HCT116 (cell line): Measurements from ENCODE around the gene DDX10. TPM values are rescaled to one million over a fixed set of nuclear protein-coding genes. Genes with fewer than 3 reads are reported as not detected.

Experiments
- ATAC-seq: fragments of 200-7000 bp; cut with Tn5 transposase; 2 replicates; pipeline ENCODE4 v1.9.1; 2020; ENCODE audit warnings: mild to moderate bottlenecking, moderate library complexity
- BruUV-seq: library from RNA; stranded (reverse); fragments of 400-500 nt; replicated peaks from 2 replicates; lab custom pipeline; 2021; lab: Mats Ljungman, UMichigan
- CTCF ChIA-PET: fragments of 300-600 bp; sonication (Branson Sonifier 250); formaldehyde crosslinking; loops from one replicate; lab custom pipeline; 2021; ENCODE audit warnings: antibody characterized with exemption; lab: Charles Lee
- POLR2A ChIA-PET: fragments of 300-600, 350-600 bp; sonication (Branson Sonifier 250); formaldehyde crosslinking; loops from one replicate; lab custom pipeline; 2021; ENCODE audit warnings: antibody characterized with exemption; lab: Charles Lee
- RAD21 ChIA-PET, 2 experiments: fragments of 300-600 bp; sonication (Branson Sonifier 250); formaldehyde crosslinking; loops; one replicate each; lab custom pipeline; 2023; ENCODE audit warnings: low total read pairs in 2 of 2; ENCODE audit not compliant: uncharacterized antibody in 2 of 2, unreplicated experiment in 2 of 2, low non-redundant PET in 1 of 2; lab: Charles Lee
- DNase-seq: peaks from one replicate; pipeline ENCODE4 v3.0.0-alpha.2; 2010; ENCODE audit warnings: low read depth, low spot score
- H2AFZ ChIP-seq: fragments of 200-600 bp; shearing (Covaris generic), sonication (generic); 2 replicates; pipeline ENCODE4 v1.6.1; 2017; ENCODE audit warnings: low read depth, mixed run types, mixed read lengths, antibody characterized with exemption, low read length; ENCODE audit not compliant: poor library complexity, severe bottlenecking
- H3K27ac ChIP-seq: 2 replicates; pipeline ENCODE4 v1.5.1; 2012; ENCODE audit warnings: low read depth, low read length
- H3K27me3 ChIP-seq: fragments of 200-600 bp; sonication (generic); 2 replicates; pipeline ENCODE4 v1.6.1; 2016; ENCODE audit warnings: mixed run types, low read length, mixed read lengths; ENCODE audit not compliant: insufficient read depth
- H3K36me3 ChIP-seq, 2 experiments: fragments of 200-500 bp in 1 of 2; fragments of 200-600 bp in 1 of 2; sonication (Bioruptor generic) in 1 of 2; sonication (generic) in 1 of 2; 2 replicates each; pipeline versions ENCODE4 v1.5.1 to v1.6.1; 2014 to 2016; ENCODE audit warnings: low read length in 2 of 2, inconsistent platforms in 1 of 2, mixed read lengths in 1 of 2, mixed run types in 1 of 2; ENCODE audit not compliant: insufficient read depth in 2 of 2, control insufficient read depth in 1 of 2
- H3K4me1 ChIP-seq, 2 experiments: fragments of 200-600 bp in 1 of 2; sonication (generic) in 1 of 2; 2 replicates each; pipeline versions ENCODE4 v1.5.1 to v1.6.1; 2012 to 2017; ENCODE audit warnings: low read length in 2 of 2, inconsistent platforms in 1 of 2, mild to moderate bottlenecking in 1 of 2, mixed read lengths in 1 of 2, mixed run types in 1 of 2, moderate library complexity in 1 of 2; ENCODE audit not compliant: insufficient read depth in 2 of 2, control insufficient read depth in 1 of 2
- H3K4me2 ChIP-seq: fragments of 200-600 bp; sonication (generic); 2 replicates; pipeline ENCODE4 v1.6.1; 2017; ENCODE audit warnings: mixed run types, low read length, mixed read lengths
- H3K4me3 ChIP-seq, 2 experiments: fragments of 200-600 bp in 1 of 2; sonication (generic) in 1 of 2; replicated peaks in 1 of 2; 2 replicates each; pipeline ENCODE4 v1.5.1; 2011 to 2016; ENCODE audit warnings: low read length in 2 of 2, control low read depth in 1 of 2, low read depth in 1 of 2, mild to moderate bottlenecking in 1 of 2, mixed read lengths in 1 of 2, mixed run types in 1 of 2
- H3K79me2 ChIP-seq: fragments of 200-600 bp; sonication (generic); 2 replicates; pipeline ENCODE4 v1.6.1; 2017; ENCODE audit warnings: mild to moderate bottlenecking, mixed run types, low read length, moderate library complexity, mixed read lengths; ENCODE audit not compliant: insufficient read depth
- H3K9ac ChIP-seq: fragments of 200-600 bp; sonication (generic); 2 replicates; pipeline ENCODE4 v1.6.1; 2016; ENCODE audit warnings: low read length, mixed read lengths
- H3K9me2 ChIP-seq: fragments of 200-600 bp; sonication (generic), shearing (Covaris generic); 2 replicates; pipeline ENCODE4 v1.6.1; 2017; ENCODE audit warnings: mixed run types, mild to moderate bottlenecking, moderate library complexity; ENCODE audit not compliant: insufficient read depth
- H3K9me3 ChIP-seq, 2 experiments: fragments of 200-500 bp in 1 of 2; fragments of 200-600 bp in 1 of 2; sonication (Bioruptor generic) in 1 of 2; sonication (generic) in 1 of 2; 2 replicates each; pipeline ENCODE4 v1.6.1; 2014 to 2017; ENCODE audit warnings: low read length in 2 of 2, mixed read lengths in 2 of 2, inconsistent platforms in 1 of 2, low read depth in 1 of 2, mild to moderate bottlenecking in 1 of 2, mixed run types in 1 of 2, moderate library complexity in 1 of 2; ENCODE audit not compliant: control insufficient read depth in 1 of 2, insufficient read depth in 1 of 2
- H4K20me1 ChIP-seq: fragments of 200-600 bp; sonication (generic), shearing (Covaris generic); 2 replicates; pipeline ENCODE4 v1.6.1; 2017; ENCODE audit warnings: mixed run types, mild to moderate bottlenecking, moderate library complexity; ENCODE audit not compliant: insufficient read depth
- CBX3 ChIP-seq: IDR thresholded peaks from 2 replicates; pipeline ENCODE4 v1.6.1; 2012; ENCODE audit warnings: low read depth
- CEBPB ChIP-seq: IDR thresholded peaks from 2 replicates; pipeline ENCODE4 v1.6.1; 2012; ENCODE audit warnings: low read depth
- FOSL1 ChIP-seq: IDR thresholded peaks from 2 replicates; pipeline ENCODE4 v1.6.1; 2012; ENCODE audit warnings: low read depth
- JUND ChIP-seq: IDR thresholded peaks from 2 replicates; pipeline ENCODE4 v1.6.1; 2012
- MAX ChIP-seq: IDR thresholded peaks from 2 replicates; pipeline ENCODE4 v1.6.1; 2012
- POLR2AphosphoS5 ChIP-seq: IDR thresholded peaks from 2 replicates; pipeline ENCODE4 v1.6.1; 2011; ENCODE audit warnings: mild to moderate bottlenecking, low read depth, low read length, moderate library complexity
- RAD21 ChIP-seq: IDR thresholded peaks from 2 replicates; pipeline ENCODE4 v1.6.1; 2012; ENCODE audit warnings: low read depth, mild to moderate bottlenecking
- REST ChIP-seq: IDR thresholded peaks from 2 replicates; pipeline ENCODE4 v1.6.1; 2012; ENCODE audit warnings: low read depth
- SIN3A ChIP-seq: IDR thresholded peaks from 2 replicates; pipeline ENCODE4 v1.6.1; 2012; ENCODE audit warnings: low read depth
- SP1 ChIP-seq: IDR thresholded peaks from 2 replicates; pipeline ENCODE4 v1.6.1; 2012; ENCODE audit warnings: low read depth
- SRF ChIP-seq: IDR thresholded peaks from 2 replicates; pipeline ENCODE4 v1.6.1; 2012; ENCODE audit warnings: low read depth
- ZFX ChIP-seq: fragments of 450-650 bp; IDR thresholded peaks from 2 replicates; pipeline ENCODE4 v1.6.1; 2017
- intact Hi-C: fragments of 100-400 bp; cut with micrococcal nuclease; formaldehyde crosslinking; loops from 2 replicates; pipeline ENCODE4 v1.10.0; 2022
- total RNA-seq: library from RNA; stranded (reverse); gene quantifications from one replicate; pipeline ENCODE4 v1.2.1, GENCODE V29; 2021; ENCODE audit not compliant: unreplicated experiment
- TF ChIP-seq, protein P1 (sequence below): IDR thresholded peaks from 2 replicates; pipeline ENCODE4 v1.6.1; 2011; ENCODE audit warnings: mild to moderate bottlenecking, low read length, moderate library complexity; ENCODE audit not compliant: insufficient replicate concordance; ENCODE audit errors: extremely low read depth
- TF ChIP-seq, protein P2 (sequence below), 3 experiments: fragments of 200-600 bp in 1 of 3; sonication (generic) in 1 of 3; IDR thresholded peaks in 2 of 3; conservative IDR thresholded peaks in 1 of 3; 2 replicates each; pipeline ENCODE4 v1.5.1; 2012 to 2017; ENCODE audit warnings: low read depth in 2 of 3, low read length in 2 of 3, antibody characterized with exemption in 1 of 3, borderline replicate concordance in 1 of 3, control low read depth in 1 of 3, mild to moderate bottlenecking in 1 of 3, mixed read lengths in 1 of 3, mixed run types in 1 of 3, moderate library complexity in 1 of 3; ENCODE audit not compliant: insufficient read depth in 1 of 3

The DDX10 gene
- total RNA-seq, 1 experiment from 2014 or later, result 66.5 TPM

DNA sequence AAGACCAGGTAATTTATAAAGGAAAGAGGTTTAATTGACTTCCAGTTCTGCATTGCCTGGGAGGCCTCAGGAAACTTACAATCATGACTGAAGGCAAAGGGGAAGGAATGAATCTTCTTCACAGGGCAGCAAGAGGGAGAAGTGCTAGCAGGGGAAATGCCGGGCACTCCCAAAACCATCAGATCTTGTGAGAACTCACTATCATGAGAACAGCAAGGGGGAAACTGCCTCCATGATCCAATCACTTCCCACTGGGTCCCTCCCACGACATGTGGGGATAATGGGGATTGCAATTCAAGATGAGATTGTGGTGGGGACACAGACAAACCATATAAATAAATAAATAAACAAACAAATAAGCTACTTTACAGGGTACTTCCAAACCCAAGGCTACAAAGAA, 42.5 kb upstream of the DDX10 start (continued):
- TF ChIP-seq, protein P1, sequence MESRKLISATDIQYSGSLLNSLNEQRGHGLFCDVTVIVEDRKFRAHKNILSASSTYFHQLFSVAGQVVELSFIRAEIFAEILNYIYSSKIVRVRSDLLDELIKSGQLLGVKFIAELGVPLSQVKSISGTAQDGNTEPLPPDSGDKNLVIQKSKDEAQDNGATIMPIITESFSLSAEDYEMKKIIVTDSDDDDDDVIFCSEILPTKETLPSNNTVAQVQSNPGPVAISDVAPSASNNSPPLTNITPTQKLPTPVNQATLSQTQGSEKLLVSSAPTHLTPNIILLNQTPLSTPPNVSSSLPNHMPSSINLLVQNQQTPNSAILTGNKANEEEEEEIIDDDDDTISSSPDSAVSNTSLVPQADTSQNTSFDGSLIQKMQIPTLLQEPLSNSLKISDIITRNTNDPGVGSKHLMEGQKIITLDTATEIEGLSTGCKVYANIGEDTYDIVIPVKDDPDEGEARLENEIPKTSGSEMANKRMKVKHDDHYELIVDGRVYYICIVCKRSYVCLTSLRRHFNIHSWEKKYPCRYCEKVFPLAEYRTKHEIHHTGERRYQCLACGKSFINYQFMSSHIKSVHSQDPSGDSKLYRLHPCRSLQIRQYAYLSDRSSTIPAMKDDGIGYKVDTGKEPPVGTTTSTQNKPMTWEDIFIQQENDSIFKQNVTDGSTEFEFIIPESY, result no peak
- no peak for TF ChIP-seq JUND
- no peak for TF ChIP-seq SIN3A
- no peak for TF ChIP-seq MAX
- no peak for TF ChIP-seq REST
- no peak for TF ChIP-seq CEBPB
- no peak for TF ChIP-seq RAD21
- no peak for TF ChIP-seq ZFX

DNA sequence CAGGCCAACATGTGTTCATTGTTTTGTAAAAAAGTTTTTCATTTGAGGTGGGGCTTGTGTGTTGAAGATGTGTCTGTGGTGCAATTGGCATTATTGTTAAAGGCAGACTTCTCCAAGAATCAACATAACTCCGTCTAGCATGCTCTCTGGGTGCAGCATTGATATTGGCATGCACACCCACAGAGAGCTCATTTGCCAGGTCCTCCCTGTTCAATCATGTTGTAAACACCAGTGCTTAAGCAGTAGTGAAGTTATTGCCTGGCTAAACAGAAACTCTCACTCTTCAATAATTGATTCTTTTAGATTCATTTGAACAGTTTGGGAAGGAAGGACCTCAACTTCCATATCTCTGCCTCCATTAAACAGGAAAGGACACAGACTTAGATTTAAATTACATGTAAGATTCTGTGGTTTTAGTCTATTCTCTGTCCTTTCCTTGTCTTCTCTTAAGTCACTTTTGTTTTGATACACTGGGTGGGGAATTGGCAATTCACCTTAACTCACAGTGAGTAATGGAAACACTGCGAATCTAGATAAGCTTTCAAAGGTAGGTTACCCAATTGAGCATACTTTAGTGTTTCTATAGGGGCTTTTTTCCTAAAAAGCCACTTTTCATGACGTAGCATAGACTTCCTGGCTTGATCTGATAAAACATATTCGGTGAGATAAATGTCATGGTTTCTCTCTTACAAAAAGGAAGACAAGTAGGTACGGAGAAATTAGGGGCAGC, 40.5 kb upstream of the DDX10 start:
- Histone ChIP-seq H3K79me2 (no peaks in the 10 kb centered on the region), H3K9me3 (peaks cover 0 to 14% of the 10 kb centered on the region in 2 experiments; a peak in 2 of 4 replicates), H3K27me3 (no peaks in the 10 kb centered on the region), H3K4me2 (no peak overlapping the region), H3K4me1 (peaks cover 0 to 11% of the 10 kb centered on the region in 2 experiments; a peak in 1 of 4 replicates), H3K9ac (no peak overlapping the region), H2AFZ (no peak overlapping the region), H4K20me1 (no peaks in the 10 kb centered on the region), H3K27ac (no peak overlapping the region), H3K4me3 (no peak overlapping the region), H3K9me2 (no peaks in the 10 kb centered on the region), H3K36me3 (no peaks in the 10 kb centered on the region)
- intact Hi-C loops, result no loop called here
- no TSS peak for BruUV-seq
- DNase-seq (no peak), ATAC-seq (no peak)
- CTCF ChIA-PET, result no interaction called here
- RAD21 ChIA-PET, result no interaction called here
- POLR2A ChIA-PET, result no interaction called here
- TF ChIP-seq SRF, result no peak
- TF ChIP-seq CBX3, result no peak
- TF ChIP-seq, protein P1, result no peak
- no peak for TF ChIP-seq CEBPB
- TF ChIP-seq FOSL1, result no peak
- TF ChIP-seq, protein P2, sequence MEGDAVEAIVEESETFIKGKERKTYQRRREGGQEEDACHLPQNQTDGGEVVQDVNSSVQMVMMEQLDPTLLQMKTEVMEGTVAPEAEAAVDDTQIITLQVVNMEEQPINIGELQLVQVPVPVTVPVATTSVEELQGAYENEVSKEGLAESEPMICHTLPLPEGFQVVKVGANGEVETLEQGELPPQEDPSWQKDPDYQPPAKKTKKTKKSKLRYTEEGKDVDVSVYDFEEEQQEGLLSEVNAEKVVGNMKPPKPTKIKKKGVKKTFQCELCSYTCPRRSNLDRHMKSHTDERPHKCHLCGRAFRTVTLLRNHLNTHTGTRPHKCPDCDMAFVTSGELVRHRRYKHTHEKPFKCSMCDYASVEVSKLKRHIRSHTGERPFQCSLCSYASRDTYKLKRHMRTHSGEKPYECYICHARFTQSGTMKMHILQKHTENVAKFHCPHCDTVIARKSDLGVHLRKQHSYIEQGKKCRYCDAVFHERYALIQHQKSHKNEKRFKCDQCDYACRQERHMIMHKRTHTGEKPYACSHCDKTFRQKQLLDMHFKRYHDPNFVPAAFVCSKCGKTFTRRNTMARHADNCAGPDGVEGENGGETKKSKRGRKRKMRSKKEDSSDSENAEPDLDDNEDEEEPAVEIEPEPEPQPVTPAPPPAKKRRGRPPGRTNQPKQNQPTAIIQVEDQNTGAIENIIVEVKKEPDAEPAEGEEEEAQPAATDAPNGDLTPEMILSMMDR (IDR thresholded peaks at IDR 0.05 in 2 of 3, conservative IDR thresholded peaks at IDR 0.05 in 1 of 3; ENCODE audit: borderline replicate concordance in 1 of 3, insufficient read depth in 1 of 3, low read depth in 2 of 3, low read length in 2 of 3), result no peak
- no peak for TF ChIP-seq POLR2AphosphoS5
- no peak for TF ChIP-seq SP1
- no peak for TF ChIP-seq JUND
